Neural cell (in vitro differentiated cells): ENCODE results near the gene TNFRSF12A. TPM values are rescaled to one million over a fixed set of nuclear protein-coding genes. Genes with fewer than 3 reads are reported as not detected.

ENCODE experiments used
- polyA plus RNA-seq: library from polyadenylated mRNA; depleted of rRNA; stranded (reverse); fragments of >200 nt; gene quantifications from 2 replicates; pipeline ENCODE4 v1.2.3, GENCODE V29; 2014
- small RNA-seq, 3 experiments: library from RNA; depleted of rRNA; stranded (forward); fragments of <200 nt; gene quantifications; one replicate each; pipeline ENCODE3, GENCODE V24; 2012

The TNFRSF12A gene
- polyA plus RNA-seq, 1 donor from 2014 or later, result 2.3 TPM

Small RNAs within 50 kb of the gene (small RNA-seq; reads per million reads assigned to genes)
- gene LINC00514, result 0 reads per million in 3 experiments

Other genes with a start within 250 kb of the TNFRSF12A start
- 513 and 520 TPM in 2 replicates for gene ELOB, start 243.1 kb upstream of the TNFRSF12A start, polyA plus RNA-seq
- not detected in 2 replicates for gene PRSS33, start 232.8 kb upstream of the TNFRSF12A start, polyA plus RNA-seq
- not detected in 2 replicates for gene PRSS41, start 221.9 kb upstream of the TNFRSF12A start, polyA plus RNA-seq
- gene PRSS21, start 203.1 kb upstream of the TNFRSF12A start, polyA plus RNA-seq, result not detected in 2 replicates
- gene ZG16B, start 190.1 kb upstream of the TNFRSF12A start, polyA plus RNA-seq, result not detected in 2 replicates
- not detected in 2 replicates for gene PRSS22, start 162.2 kb upstream of the TNFRSF12A start, polyA plus RNA-seq
- 193 and 211 TPM in 2 replicates for gene FLYWCH2, start 137.2 kb upstream of the TNFRSF12A start, polyA plus RNA-seq
- 33.0 and 41.4 TPM in 2 replicates for gene FLYWCH1, start 108.4 kb upstream of the TNFRSF12A start, polyA plus RNA-seq
- gene KREMEN2, start 56.1 kb upstream of the TNFRSF12A start, polyA plus RNA-seq, result 0.71 TPM in 1 of 2 replicates, not detected in the other
- 47.8 and 55.8 TPM in 2 replicates for gene PAQR4, start 51.0 kb upstream of the TNFRSF12A start, polyA plus RNA-seq
- gene PKMYT1, start 39.9 kb upstream of the TNFRSF12A start, polyA plus RNA-seq, result 2.9 and 5.9 TPM in 2 replicates
- gene CLDN9, start 7.4 kb upstream of the TNFRSF12A start, polyA plus RNA-seq, result not detected in 2 replicates
- gene CLDN6, start 2.2 kb upstream of the TNFRSF12A start, polyA plus RNA-seq, result 1.1 TPM in 1 of 2 replicates, not detected in the other
- gene HCFC1R1, start 3.6 kb downstream of the TNFRSF12A start, polyA plus RNA-seq, result 19.0 and 23.7 TPM in 2 replicates
- 11.4 and 23.0 TPM in 2 replicates for gene THOC6, start 3.7 kb downstream of the TNFRSF12A start, polyA plus RNA-seq
- gene BICDL2, start 16.6 kb downstream of the TNFRSF12A start, polyA plus RNA-seq, result 0.37 TPM in 1 of 2 replicates, not detected in the other
- not detected in 2 replicates for gene MMP25, start 26.2 kb downstream of the TNFRSF12A start, polyA plus RNA-seq
- not detected in 2 replicates for gene IL32, start 45.3 kb downstream of the TNFRSF12A start, polyA plus RNA-seq
- gene ZSCAN10, start 78.9 kb downstream of the TNFRSF12A start, polyA plus RNA-seq, result 0.10 TPM in 1 of 2 replicates, not detected in the other
- gene ZNF205, start 92.2 kb downstream of the TNFRSF12A start, polyA plus RNA-seq, result 30.0 and 39.4 TPM in 2 replicates
- 5.1 and 9.8 TPM in 2 replicates for gene ZNF213, start 114.7 kb downstream of the TNFRSF12A start, polyA plus RNA-seq
- gene OR1F1, start 167.8 kb downstream of the TNFRSF12A start, polyA plus RNA-seq, result 2.5 and 2.7 TPM in 2 replicates
- gene ZNF200, start 214.8 kb downstream of the TNFRSF12A start, polyA plus RNA-seq, result 20.8 and 23.0 TPM in 2 replicates
- gene MEFV, start 236.3 kb downstream of the TNFRSF12A start, polyA plus RNA-seq, result not detected in 2 replicates